HFFc6 (cell line): ENCODE results near the gene MAEA. TPM values are rescaled to one million over a fixed set of nuclear protein-coding genes. Genes with fewer than 3 reads are reported as not detected.

Experiments used
- DNase-seq: peaks from one replicate; pipeline ENCODE4 v3.0.0-alpha.2; 2018
- H3K27ac Mint-ChIP-seq: 2 replicates; pipeline ENCODE4 v1.8.0; 2020; ENCODE audit warnings: mild to moderate bottlenecking, mixed read lengths
- H3K27me3 Mint-ChIP-seq: 2 replicates; pipeline ENCODE4 v1.8.0; 2021; ENCODE audit warnings: mild to moderate bottlenecking, moderate library complexity, mixed read lengths; ENCODE audit not compliant: insufficient read depth
- H3K36me3 Mint-ChIP-seq: 2 replicates; pipeline ENCODE4 v1.8.0; 2021; ENCODE audit warnings: low read depth, mixed read lengths
- H3K4me1 Mint-ChIP-seq: 2 replicates; pipeline ENCODE4 v1.8.0; 2020; ENCODE audit warnings: low read depth, mixed read lengths
- H3K4me3 Mint-ChIP-seq: 2 replicates; pipeline ENCODE4 v1.8.0; 2020; ENCODE audit warnings: mild to moderate bottlenecking, moderate library complexity, mixed read lengths
- H3K9me3 Mint-ChIP-seq: 2 replicates; pipeline ENCODE4 v1.8.0; 2020; ENCODE audit warnings: mild to moderate bottlenecking, mixed read lengths
- CTCF ChIP-seq: fragments of 200-600 bp; sonication (generic); IDR thresholded peaks from 2 replicates; pipeline ENCODE4 v1.5.0; 2021; ENCODE audit warnings: antibody characterized with exemption, mild to moderate bottlenecking
- total RNA-seq, 6 experiments: library from RNA; stranded (reverse); fragmentation: NEBNext Ultra II Directional; extraction: Animal tissue kit (Norgen Biotek cat#: 25700); gene quantifications; 2 replicates in 1 of 6; 3 replicates in 5 of 6; pipeline ENCODE4 v1.2.3, GENCODE V29; 2021

MAEA gene
- total RNA-seq, 6 experiments from 2014 or later, result 56.0 to 65.4 (median 60.6) TPM

GRCh38 chr4:1376841-1377605, 87.3 kb downstream of the MAEA start:
- DNase-seq, result no peak
- no peaks in the 10 kb centered on the region for H3K9me3 Mint-ChIP-seq
- no peak overlapping the region for H3K27ac Mint-ChIP-seq
- TF ChIP-seq CTCF, result 0 out of 2 replicates have a peak, but pooled peaks have one; percentile 17
- H3K36me3 Mint-ChIP-seq, result peaks cover 5% of the 10 kb centered on the region
- H3K4me1 Mint-ChIP-seq, result no peaks in the 10 kb centered on the region
- H3K27me3 Mint-ChIP-seq, result no peaks in the 10 kb centered on the region; the same call in 1 of the 2 replicates
- no peak overlapping the region for H3K4me3 Mint-ChIP-seq

- DNase-seq, result no peak
- H3K4me3 Mint-ChIP-seq, result no peak overlapping the region
- no peaks in the 10 kb centered on the region; the same call in 1 of the 2 replicates for H3K36me3 Mint-ChIP-seq
- H3K9me3 Mint-ChIP-seq, result no peaks in the 10 kb centered on the region
- no peak for TF ChIP-seq CTCF
- H3K27me3 Mint-ChIP-seq, result no peaks in the 10 kb centered on the region; the same call in 1 of the 2 replicates
- H3K4me1 Mint-ChIP-seq, result no peaks in the 10 kb centered on the region
- no peak overlapping the region for H3K27ac Mint-ChIP-seq
These were observed 88.0 kb downstream of the MAEA start for GRCh38 chr4:1377606-1378261.

- H3K4me1 Mint-ChIP-seq, result no peaks in the 10 kb centered on the region
- no peak overlapping the region for H3K27ac Mint-ChIP-seq
- TF ChIP-seq CTCF, result no peak
- no peaks in the 10 kb centered on the region; the same call in 1 of the 2 replicates for H3K27me3 Mint-ChIP-seq
- no peaks in the 10 kb centered on the region for H3K36me3 Mint-ChIP-seq
- no peak overlapping the region for H3K4me3 Mint-ChIP-seq
- H3K9me3 Mint-ChIP-seq, result no peaks in the 10 kb centered on the region
- no peak for DNase-seq
These were observed 89.0 kb downstream of the MAEA start for GRCh38 chr4:1378559-1379231.

GRCh38 chr4:1379351-1379781, 89.7 kb downstream of the MAEA start:
- DNase-seq, result no peak
- H3K4me1 Mint-ChIP-seq, result no peaks in the 10 kb centered on the region
- H3K4me3 Mint-ChIP-seq, result no peak overlapping the region
- no peaks in the 10 kb centered on the region; the same call in 1 of the 2 replicates for H3K27me3 Mint-ChIP-seq
- H3K27ac Mint-ChIP-seq, result no peak overlapping the region
- no peaks in the 10 kb centered on the region for H3K36me3 Mint-ChIP-seq
- TF ChIP-seq CTCF, result no peak
- H3K9me3 Mint-ChIP-seq, result no peaks in the 10 kb centered on the region

GRCh38 chr4:1379801-1380331, 90.2 kb downstream of the MAEA start:
- H3K9me3 Mint-ChIP-seq, result no peaks in the 10 kb centered on the region
- no peak overlapping the region for H3K4me3 Mint-ChIP-seq
- no peaks in the 10 kb centered on the region for H3K36me3 Mint-ChIP-seq
- no peak for DNase-seq
- TF ChIP-seq CTCF, result no peak
- H3K4me1 Mint-ChIP-seq, result no peaks in the 10 kb centered on the region
- H3K27ac Mint-ChIP-seq, result no peak overlapping the region
- H3K27me3 Mint-ChIP-seq, result no peaks in the 10 kb centered on the region; the same call in 1 of the 2 replicates
